GM21529 (cell line): ENCODE measurements around the gene IL36RN.
"Not testable (repeated sequence)": the region's sequence is repeated elsewhere in the genome, so short reads cannot be mapped to it uniquely, and the experiment has no call there.

Experiments
- ATAC-seq: cut with Tn5 transposase; IDR thresholded peaks from one replicate; pipeline ENCODE4 v1.9.1; 2021; ENCODE audit not compliant: unreplicated experiment

IL36RN gene

DNA sequence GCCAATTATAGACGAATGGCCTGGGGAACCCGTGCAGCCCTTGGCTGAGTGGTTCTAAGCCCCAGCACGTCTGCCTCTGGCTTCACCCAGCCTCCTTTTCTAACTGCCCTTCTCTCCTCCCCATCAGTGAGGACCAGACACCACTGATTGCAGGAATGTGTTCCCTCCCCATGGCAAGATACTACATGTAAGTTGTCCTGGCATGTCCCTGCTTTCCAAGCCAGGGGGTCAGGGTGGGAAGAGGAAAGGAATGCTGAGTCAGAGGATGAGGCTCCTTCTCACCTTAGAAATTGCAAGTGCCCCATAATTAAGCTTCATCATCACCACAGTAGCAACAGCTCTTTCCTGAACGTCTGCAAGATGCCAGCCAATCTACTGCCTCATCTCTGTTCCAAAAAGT lies 13.6 kb downstream of the IL36RN start:
- no peak for ATAC-seq

GRCh38 chr2:113073325-113073834 lies 14.4 kb downstream of the IL36RN start:
- no peak for ATAC-seq

DNA sequence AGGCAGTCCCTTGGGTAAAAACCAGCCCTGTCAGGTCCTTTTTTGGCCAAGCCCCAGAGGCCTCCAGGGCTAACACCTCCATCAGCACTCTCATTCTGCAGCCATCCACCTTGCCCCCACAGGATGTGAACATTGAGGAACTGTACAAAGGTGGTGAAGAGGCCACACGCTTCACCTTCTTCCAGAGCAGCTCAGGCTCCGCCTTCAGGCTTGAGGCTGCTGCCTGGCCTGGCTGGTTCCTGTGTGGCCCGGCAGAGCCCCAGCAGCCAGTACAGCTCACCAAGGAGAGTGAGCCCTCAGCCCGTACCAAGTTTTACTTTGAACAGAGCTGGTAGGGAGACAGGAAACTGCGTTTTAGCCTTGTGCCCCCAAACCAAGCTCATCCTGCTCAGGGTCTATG lies 16.0 kb downstream of the IL36RN start:
- ATAC-seq, result no peak

DNA sequence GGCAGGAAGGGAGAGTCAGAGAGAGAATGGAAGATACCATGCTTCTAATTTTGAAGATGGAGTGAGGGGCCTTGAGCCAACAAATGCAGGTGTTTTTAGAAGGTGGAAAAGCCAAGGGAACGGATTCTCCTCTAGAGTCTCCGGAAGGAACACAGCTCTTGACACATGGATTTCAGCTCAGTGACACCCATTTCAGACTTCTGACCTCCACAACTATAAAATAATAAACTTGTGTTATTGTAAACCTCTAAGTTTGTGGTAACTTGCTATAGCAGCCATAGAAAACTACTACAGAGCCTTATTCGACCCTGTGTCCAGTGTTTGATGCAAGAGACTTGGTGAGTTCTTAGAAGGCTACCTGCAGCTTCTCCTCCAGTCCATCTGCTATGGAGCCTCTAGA lies 16.6 kb downstream of the IL36RN start:
- no peak for ATAC-seq

DNA sequence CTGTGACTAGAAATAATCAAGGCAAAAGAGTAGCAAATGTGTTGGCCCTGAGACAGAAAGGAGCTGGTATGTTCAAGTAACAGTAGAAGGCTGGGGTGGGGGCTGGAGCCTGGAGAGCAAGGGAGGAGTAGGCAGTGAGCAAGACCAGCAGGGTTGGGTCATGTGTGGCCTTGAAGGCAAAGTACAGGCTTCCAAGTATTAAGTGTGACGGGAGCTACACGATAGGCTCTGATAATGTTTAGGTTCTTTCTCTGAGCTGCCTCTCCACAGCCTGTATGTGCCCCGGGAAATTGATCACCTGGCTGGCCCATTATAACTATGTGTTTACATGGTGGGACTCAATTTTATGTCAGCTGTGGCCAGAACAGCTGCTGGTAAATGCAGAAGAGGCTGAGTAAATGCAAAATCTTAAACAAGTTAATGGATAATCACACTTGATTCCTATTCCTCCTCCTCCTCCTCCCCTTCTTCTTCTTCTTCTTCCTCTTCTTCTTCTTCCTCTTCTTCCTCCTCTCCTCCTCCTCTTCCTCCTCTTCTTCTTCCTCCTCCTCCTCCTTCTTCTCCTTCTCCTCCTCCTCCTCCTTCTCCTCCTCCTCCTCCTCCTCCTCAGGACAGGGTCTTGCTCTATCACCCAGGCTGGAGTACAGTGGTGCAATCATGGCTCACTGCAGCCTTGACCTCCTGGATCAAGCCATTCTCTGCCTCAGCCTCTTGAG lies 18.1 kb downstream of the IL36RN start:
- no peak for ATAC-seq

- ATAC-seq, result no peak
These were observed 18.9 kb downstream of the IL36RN start for GRCh38 chr2:113077921-113078320.

DNA sequence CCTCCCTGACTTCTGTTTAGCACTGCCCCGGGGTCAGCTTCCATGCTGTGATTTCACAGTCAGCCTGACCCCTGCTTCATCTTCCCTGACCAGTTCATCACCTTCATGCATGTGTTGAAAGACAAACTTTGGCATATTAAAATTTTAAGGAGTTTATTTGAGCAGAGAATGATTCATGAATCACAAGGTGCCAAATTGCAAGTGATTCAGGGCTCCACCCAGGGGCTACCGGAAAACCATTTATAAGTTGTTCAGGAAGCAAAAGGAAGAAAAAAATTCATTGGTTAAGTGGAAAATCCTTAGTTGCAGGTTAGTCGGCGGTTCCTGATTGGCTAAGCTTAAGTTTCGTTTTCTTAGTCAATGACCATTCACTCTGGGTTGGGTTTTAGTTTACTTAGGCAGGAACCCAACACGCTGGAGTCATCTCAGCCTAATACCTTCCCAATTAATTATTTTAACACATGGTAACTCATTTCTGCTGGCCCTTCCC lies 19.4 kb downstream of the IL36RN start:
- no peak for ATAC-seq

DNA sequence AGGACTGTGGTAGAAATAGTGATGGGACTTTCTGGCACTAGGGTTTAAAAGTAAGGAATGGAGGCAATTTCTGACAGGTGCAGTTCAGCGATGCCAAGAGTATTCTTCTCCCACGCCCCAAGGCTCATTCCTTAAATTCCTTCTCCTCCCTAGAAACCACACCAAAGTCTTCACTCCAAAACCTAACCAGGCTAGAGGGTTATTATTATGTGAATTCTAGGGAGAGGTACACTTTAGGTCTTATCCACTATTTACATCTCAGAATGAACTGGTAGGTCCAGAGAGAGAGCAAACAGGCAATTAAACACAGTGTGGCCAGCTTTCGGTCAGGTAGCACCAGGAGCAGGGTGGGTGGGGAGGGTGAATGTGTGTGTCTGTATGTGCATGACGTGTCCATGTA lies 20.1 kb downstream of the IL36RN start:
- ATAC-seq, result no peak

GRCh38 chr2:113080134-113080533 lies 21.1 kb downstream of the IL36RN start:
- ATAC-seq, result no peak

DNA sequence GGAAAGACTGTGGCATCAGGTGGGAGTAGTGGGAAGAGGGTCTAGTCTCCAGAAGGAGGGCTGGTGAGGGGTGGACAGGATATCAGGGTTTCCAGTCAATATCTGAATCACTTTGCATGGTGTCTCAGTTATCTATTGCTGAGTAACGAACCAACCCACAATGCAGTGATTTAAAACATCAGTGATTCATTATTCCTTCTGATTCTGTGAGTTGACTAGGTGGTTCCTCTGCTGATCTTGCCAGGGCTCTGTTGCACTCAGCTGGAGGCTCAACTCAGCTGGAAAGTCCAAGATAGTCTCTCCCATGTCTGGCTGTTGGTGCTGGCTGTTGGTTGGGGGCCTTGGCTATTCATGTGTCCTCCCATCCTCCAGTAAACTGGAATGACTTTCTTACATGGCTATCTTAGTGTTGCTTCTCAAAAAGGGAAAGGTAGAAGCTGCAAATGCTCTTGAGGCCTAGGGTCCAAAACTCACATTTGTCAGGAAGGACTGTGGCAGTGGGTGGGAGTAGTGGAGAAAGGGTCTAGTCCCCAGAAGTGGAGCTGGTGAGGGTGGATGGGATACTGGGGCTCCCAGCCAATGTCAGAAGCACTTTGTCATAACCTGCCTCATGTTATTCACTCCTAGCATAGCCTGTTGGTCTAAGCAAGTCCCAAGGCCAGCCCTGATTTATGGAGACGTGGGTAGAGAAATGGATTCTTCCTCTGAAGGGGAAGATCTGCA lies 22.7 kb downstream of the IL36RN start:
- ATAC-seq, result no peak

DNA sequence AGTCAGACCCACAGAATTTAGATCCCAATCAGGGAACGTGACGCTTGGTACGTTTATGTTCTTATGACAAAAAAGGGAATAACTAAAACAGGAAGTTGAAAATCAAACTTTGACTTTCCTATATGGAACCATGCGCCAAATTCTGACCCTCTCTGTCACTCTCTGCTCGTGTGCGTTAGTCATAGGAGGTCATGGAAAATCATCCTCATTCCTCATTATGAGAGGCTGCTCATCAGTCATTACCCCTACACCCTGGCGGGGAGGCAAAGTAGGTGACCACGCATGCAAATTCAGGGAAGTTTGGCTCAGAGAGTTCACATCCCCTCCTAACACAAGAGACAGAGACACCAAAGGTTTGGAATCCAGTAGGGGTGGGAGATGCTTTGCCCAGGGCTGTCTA lies 24.3 kb downstream of the IL36RN start:
- ATAC-seq, result no peak

DNA sequence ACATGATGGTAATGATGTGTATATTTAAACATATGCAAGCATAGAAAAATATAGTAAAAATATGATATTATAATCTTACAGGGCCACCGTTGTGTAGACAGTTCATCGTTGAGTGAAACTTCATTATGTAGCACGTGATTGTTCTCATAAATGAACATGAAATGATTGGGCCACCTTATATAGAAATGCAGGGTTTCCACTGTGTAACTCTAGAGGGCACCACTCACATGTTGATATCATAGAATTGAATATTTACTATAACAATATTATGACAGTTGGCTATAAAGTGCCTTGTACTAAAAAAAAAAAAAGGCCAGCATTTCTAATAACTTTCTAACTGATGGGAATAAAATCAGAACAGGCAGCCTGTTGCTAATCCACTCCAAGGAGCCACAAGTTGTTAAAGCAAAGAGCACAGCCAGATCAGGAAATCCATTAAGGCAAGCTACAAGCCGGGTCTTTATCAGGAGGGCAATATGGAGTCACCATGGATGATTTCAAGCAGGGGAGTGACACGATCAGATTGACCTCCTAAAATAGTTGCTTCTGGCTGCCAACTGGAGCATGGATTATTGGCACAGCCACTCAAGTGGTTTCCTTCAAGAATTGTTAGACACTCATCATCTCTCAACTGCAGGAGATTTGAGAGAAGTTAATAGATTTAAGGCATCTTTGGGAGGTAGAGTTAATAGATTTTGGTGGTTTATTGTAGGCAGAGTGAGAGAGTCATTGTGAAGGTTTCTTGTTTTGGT lies 25.4 kb downstream of the IL36RN start:
- no peak for ATAC-seq

- ATAC-seq, result no peak
These were observed 26.5 kb downstream of the IL36RN start for GRCh38 chr2:113085542-113085941.

- no peak for ATAC-seq
These were observed 29.4 kb downstream of the IL36RN start for GRCh38 chr2:113088213-113088992.

GRCh38 chr2:113089916-113090315 lies 30.9 kb downstream of the IL36RN start:
- ATAC-seq, result no peak

DNA sequence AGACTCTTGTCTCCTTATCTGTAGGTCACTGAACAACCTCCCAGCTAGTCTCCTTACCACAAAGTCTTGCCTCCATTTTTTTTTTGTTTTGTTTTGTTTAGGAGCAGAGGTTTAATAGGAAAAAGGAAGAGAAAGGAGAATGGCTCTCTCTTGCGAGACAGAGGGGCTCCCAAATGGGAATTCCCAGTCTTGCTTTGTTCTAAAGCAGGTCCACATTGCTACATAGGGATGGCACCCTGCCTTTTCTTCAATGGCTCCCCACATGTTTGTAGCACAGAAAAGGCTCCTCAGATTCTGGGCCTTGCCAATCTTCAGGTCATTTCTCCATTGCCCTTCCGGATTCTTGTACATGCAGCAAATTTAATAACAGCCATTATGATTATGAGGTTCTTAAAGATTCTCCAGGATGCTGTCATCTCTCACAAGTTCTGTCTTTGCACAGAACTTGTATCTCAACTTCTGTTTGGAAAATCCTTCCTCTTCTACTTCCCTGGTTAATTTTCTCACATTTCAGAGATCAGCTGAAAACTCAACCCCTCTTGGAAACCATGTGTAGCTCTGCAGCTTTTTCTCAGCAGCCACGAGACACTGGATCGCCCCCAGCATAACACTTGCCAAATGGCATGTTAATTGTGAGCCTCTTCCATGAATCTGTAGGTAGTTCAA lies 32.4 kb downstream of the IL36RN start:
- ATAC-seq, result no peak

DNA sequence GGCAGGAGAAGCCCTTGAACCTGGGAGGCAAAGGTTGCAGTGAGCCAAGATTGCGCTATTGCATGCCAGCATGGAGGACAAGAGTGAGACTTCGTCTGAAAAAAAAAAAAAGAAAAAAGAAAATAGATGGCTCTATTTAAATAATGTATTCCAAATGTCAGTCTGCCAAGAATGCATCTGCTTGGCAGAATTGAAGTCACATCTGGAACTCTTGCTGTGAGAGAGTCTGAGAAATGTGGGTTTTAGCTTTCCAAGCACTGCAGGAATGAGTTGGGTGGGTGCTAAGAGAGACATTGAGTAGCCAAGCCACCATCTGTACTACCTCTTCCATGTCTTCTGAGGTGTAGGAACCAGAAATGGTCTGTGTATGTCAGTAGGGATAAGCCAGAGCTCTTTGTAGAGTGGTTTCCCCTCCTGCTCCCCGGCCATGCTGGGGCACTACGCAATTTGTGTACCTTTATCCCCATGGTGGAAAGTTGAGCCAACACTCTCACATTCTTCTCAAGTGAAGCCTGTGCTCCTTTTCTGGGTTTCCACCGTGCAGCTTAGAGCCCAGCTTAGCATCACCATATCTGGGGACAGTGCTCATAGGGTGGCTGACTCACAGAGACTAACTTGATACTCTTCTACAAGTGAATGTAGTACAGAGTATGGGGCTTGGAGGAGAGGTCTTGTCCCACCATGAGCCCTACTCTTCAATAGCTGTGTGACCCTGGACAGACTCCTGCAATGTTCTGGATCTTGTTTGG lies 34.0 kb downstream of the IL36RN start:
- ATAC-seq, result no peak

GRCh38 chr2:113093613-113093977 lies 34.6 kb downstream of the IL36RN start:
- ATAC-seq, result no peak

DNA sequence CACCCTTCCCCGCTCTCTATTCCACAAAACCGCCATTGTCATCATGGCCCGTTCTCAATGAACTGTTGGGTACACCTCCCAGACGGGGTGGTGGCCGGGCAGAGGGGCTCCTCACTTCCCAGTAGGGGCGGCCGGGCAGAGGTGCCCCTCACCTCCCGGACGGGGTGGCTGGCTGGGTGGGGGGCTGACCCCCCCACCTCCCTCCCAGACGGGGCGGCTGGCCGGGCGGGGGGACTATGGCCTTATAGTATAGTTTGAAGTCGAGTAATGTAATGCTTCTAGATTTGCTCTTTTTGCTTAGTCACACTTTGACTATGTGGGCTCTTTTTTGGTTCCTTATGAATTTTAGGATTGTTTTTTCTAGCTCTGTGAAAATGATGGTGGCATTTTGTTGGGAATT lies 37.3 kb downstream of the IL36RN start:
- ATAC-seq, result not testable (repeated sequence)
